ENCODE data around the gene WDR19. TPM values are rescaled to one million over a fixed set of nuclear protein-coding genes. Genes with fewer than 3 reads are reported as not detected.

Gene WDR19
- total RNA-seq, 4 donors from 2014 or later: 71.1 to 93.1 (median 80.8) TPM

GRCh38 chr4:39278476-39278875 lies 96.1 kb downstream of the WDR19 start:
- no peak for DNase-seq (ENCODE audit: low spot score in 2 of 2)
- Histone ChIP-seq H3K4me1 (no peaks in the 10 kb centered on the region), H3K9me3 (peaks cover 0 to 10% (median 0%) of the 10 kb centered on the region in 4 donors), H3K27me3 (no peaks in the 10 kb centered on the region), H3K27ac (no peak overlapping the region), H3K4me3 (no peak overlapping the region), H3K36me3 (peaks cover 0 to 99% (median 0%) of the 10 kb centered on the region in 3 donors)
- 92 to 96% methylated on average over 9 of the region's 9 CpGs for WGBS, 2 donors
- no peak for TF ChIP-seq POLR2A (IDR thresholded peaks at IDR 0.05)
- TF ChIP-seq EP300 (IDR thresholded peaks at IDR 0.05): no peak
- no peak for TF ChIP-seq CTCF (IDR thresholded peaks at IDR 0.05)

- 75 to 86% methylated on average over 5 of the region's 5 CpGs for WGBS, 2 donors
- no peak for TF ChIP-seq CTCF (IDR thresholded peaks at IDR 0.05)
- no peak for TF ChIP-seq POLR2A (IDR thresholded peaks at IDR 0.05)
- no peak for TF ChIP-seq EP300 (IDR thresholded peaks at IDR 0.05)
- no peaks in the 10 kb centered on the region for H3K4me1 ChIP-seq
- no peak for DNase-seq (ENCODE audit: low spot score in 2 of 2)
- peaks cover 0 to 91% (median 0%) of the 10 kb centered on the region in 3 donors for H3K36me3 ChIP-seq
- H3K27me3 ChIP-seq: no peaks in the 10 kb centered on the region
- peaks cover 0 to 10% (median 0%) of the 10 kb centered on the region in 4 donors for H3K9me3 ChIP-seq
- H3K4me3 ChIP-seq: no peak overlapping the region
- no peak overlapping the region for H3K27ac ChIP-seq
Measured at GRCh38 chr4:39279416-39279815, 97.1 kb downstream of the WDR19 start.

- no peak overlapping the region for H3K27ac ChIP-seq
- no peaks in the 10 kb centered on the region for H3K27me3 ChIP-seq
- WGBS, 2 donors: 89% methylated on average over 2 of the region's 2 CpGs
- H3K4me3 ChIP-seq: no peak overlapping the region
- peaks cover 0 to 91% (median 4%) of the 10 kb centered on the region in 3 donors for H3K36me3 ChIP-seq
- H3K4me1 ChIP-seq: no peaks in the 10 kb centered on the region
- DNase-seq (ENCODE audit: low spot score in 2 of 2): no peak
- TF ChIP-seq POLR2A (IDR thresholded peaks at IDR 0.05): no peak
- H3K9me3 ChIP-seq: peaks cover 0 to 10% (median 0%) of the 10 kb centered on the region in 4 donors
Measured at GRCh38 chr4:39280770-39281169, 98.4 kb downstream of the WDR19 start.

GRCh38 chr4:39285111-39285795 lies 102.9 kb downstream of the WDR19 start:
- WGBS, 2 donors: 62 to 70% methylated on average over 7 of the region's 7 CpGs

GRCh38 chr4:39285853-39286252 lies 103.5 kb downstream of the WDR19 start:
- peaks cover 0 to 10% (median 0%) of the 10 kb centered on the region in 4 donors for H3K9me3 ChIP-seq
- H3K4me3 ChIP-seq: no peak overlapping the region
- no peak for DNase-seq (ENCODE audit: low spot score in 2 of 2)
- H3K27me3 ChIP-seq: no peaks in the 10 kb centered on the region
- 84 to 86% methylated on average over 2 of the region's 2 CpGs for WGBS, 2 donors
- no peak overlapping the region for H3K27ac ChIP-seq
- TF ChIP-seq EP300 (IDR thresholded peaks at IDR 0.05): no peak
- no peak for TF ChIP-seq CTCF (IDR thresholded peaks at IDR 0.05)
- no peak for TF ChIP-seq POLR2A (IDR thresholded peaks at IDR 0.05)
- H3K4me1 ChIP-seq: no peaks in the 10 kb centered on the region
- H3K36me3 ChIP-seq: peaks cover 0 to 89% (median 12%) of the 10 kb centered on the region in 3 donors

More at GRCh38 chr4:39285111-39285795, 102.9 kb downstream of the WDR19 start:
- H3K36me3 ChIP-seq: peaks cover 0 to 89% (median 12%) of the 10 kb centered on the region in 3 donors
- no peak for DNase-seq (ENCODE audit: low spot score in 2 of 2)
- no peaks in the 10 kb centered on the region for H3K27me3 ChIP-seq
- no peak overlapping the region for H3K27ac ChIP-seq
- TF ChIP-seq CTCF (IDR thresholded peaks at IDR 0.05): no peak
- TF ChIP-seq EP300 (IDR thresholded peaks at IDR 0.05): no peak
- TF ChIP-seq POLR2A (IDR thresholded peaks at IDR 0.05): no peak
- H3K9me3 ChIP-seq: peaks cover 0 to 10% (median 0%) of the 10 kb centered on the region in 4 donors
- no peaks in the 10 kb centered on the region for H3K4me1 ChIP-seq
- no peak overlapping the region for H3K4me3 ChIP-seq

Data from tibial nerve (tissue), 4 donors.